ENCODE data around the gene RALGAPA2. TPM values are rescaled to one million over a fixed set of nuclear protein-coding genes. Genes with fewer than 3 reads are reported as not detected.

The RALGAPA2 gene
- total and polyA plus RNA-seq, 2 donors from 2014 or later, result 5.9 to 66.7 TPM

- Histone ChIP-seq H3K27me3 (ENCODE audit: control insufficient read depth, insufficient read depth, low read length) (no peaks in the 10 kb centered on the region), H3K9ac (ENCODE audit: low read length in 3 of 3) (no peak overlapping the region), H3K4me1 (ENCODE audit: control insufficient read depth in 2 of 3, insufficient read depth in 2 of 3, low read depth in 1 of 3, low read length in 3 of 3) (no peaks in the 10 kb centered on the region), H3K9me3 (ENCODE audit: control insufficient read depth in 2 of 3, insufficient read depth in 1 of 3, low read length in 3 of 3) (no peaks in the 10 kb centered on the region), H3K36me3 (ENCODE audit: control insufficient read depth in 2 of 3, insufficient read depth in 3 of 3, low read length in 3 of 3) (peaks cover 0 to 3% (median 0%) of the 10 kb centered on the region in 3 donors), H3K4me3 (ENCODE audit: low read length in 3 of 3) (no peak overlapping the region), H3K27ac (ENCODE audit: low read depth in 2 of 2, low read length in 2 of 2) (no peak overlapping the region)
- FAIRE-seq (no peak), DNase-seq (peak; percentile 64 to 88 (median 71))
- TF ChIP-seq CTCF (IDR thresholded peaks at IDR 0.05; ENCODE audit: borderline replicate concordance, extremely low read depth, insufficient read depth), result no peak
- intact Hi-C loops (cut with DNase I), result no loop called here
These were observed 260.2 kb downstream of the RALGAPA2 start for GRCh38 chr20:20452254-20452676.

- FAIRE-seq (no peak), DNase-seq (no peak)
- no peak overlapping the region for H3K27ac ChIP-seq (ENCODE audit: low read depth in 2 of 2, low read length in 2 of 2)
- H3K9ac ChIP-seq (ENCODE audit: low read length in 3 of 3), result no peak overlapping the region
- intact Hi-C loops (cut with DNase I), result no loop called here
- no peaks in the 10 kb centered on the region for H3K27me3 ChIP-seq (ENCODE audit: control insufficient read depth, insufficient read depth, low read length)
- no peak for TF ChIP-seq CTCF (IDR thresholded peaks at IDR 0.05; ENCODE audit: borderline replicate concordance, extremely low read depth, insufficient read depth)
- H3K36me3 ChIP-seq (ENCODE audit: control insufficient read depth in 2 of 3, insufficient read depth in 3 of 3, low read length in 3 of 3), result no peaks in the 10 kb centered on the region
- no peaks in the 10 kb centered on the region for H3K9me3 ChIP-seq (ENCODE audit: control insufficient read depth in 2 of 3, insufficient read depth in 1 of 3, low read length in 3 of 3)
- H3K4me3 ChIP-seq (ENCODE audit: low read length in 3 of 3), result no peak overlapping the region
- no peaks in the 10 kb centered on the region for H3K4me1 ChIP-seq (ENCODE audit: control insufficient read depth in 2 of 3, insufficient read depth in 2 of 3, low read depth in 1 of 3, low read length in 3 of 3)
These were observed 261.9 kb downstream of the RALGAPA2 start for GRCh38 chr20:20450521-20450920.

GRCh38 chr20:20448881-20449280 is 263.6 kb downstream of the RALGAPA2 start:
- Histone ChIP-seq H3K27me3 (ENCODE audit: control insufficient read depth, insufficient read depth, low read length) (no peaks in the 10 kb centered on the region), H3K4me1 (ENCODE audit: control insufficient read depth in 2 of 3, insufficient read depth in 2 of 3, low read depth in 1 of 3, low read length in 3 of 3) (no peaks in the 10 kb centered on the region), H3K27ac (ENCODE audit: low read depth in 2 of 2, low read length in 2 of 2) (no peak overlapping the region), H3K9me3 (ENCODE audit: control insufficient read depth in 2 of 3, insufficient read depth in 1 of 3, low read length in 3 of 3) (no peaks in the 10 kb centered on the region), H3K4me3 (ENCODE audit: low read length in 3 of 3) (no peak overlapping the region), H3K9ac (ENCODE audit: low read length in 3 of 3) (no peak overlapping the region), H3K36me3 (ENCODE audit: control insufficient read depth in 2 of 3, insufficient read depth in 3 of 3, low read length in 3 of 3) (no peaks in the 10 kb centered on the region)
- FAIRE-seq (no peak), DNase-seq (no peak)
- no peak for TF ChIP-seq CTCF (IDR thresholded peaks at IDR 0.05; ENCODE audit: borderline replicate concordance, extremely low read depth, insufficient read depth)
- intact Hi-C loops (cut with DNase I), result no loop called here

GRCh38 chr20:20447196-20447595 is 265.2 kb downstream of the RALGAPA2 start:
- Histone ChIP-seq H3K27me3 (ENCODE audit: control insufficient read depth, insufficient read depth, low read length) (no peaks in the 10 kb centered on the region), H3K36me3 (ENCODE audit: control insufficient read depth in 2 of 3, insufficient read depth in 3 of 3, low read length in 3 of 3) (no peaks in the 10 kb centered on the region), H3K27ac (ENCODE audit: low read depth in 2 of 2, low read length in 2 of 2) (no peak overlapping the region), H3K4me1 (ENCODE audit: control insufficient read depth in 2 of 3, insufficient read depth in 2 of 3, low read depth in 1 of 3, low read length in 3 of 3) (no peaks in the 10 kb centered on the region), H3K9ac (ENCODE audit: low read length in 3 of 3) (no peak overlapping the region), H3K4me3 (ENCODE audit: low read length in 3 of 3) (no peak overlapping the region), H3K9me3 (ENCODE audit: control insufficient read depth in 2 of 3, insufficient read depth in 1 of 3, low read length in 3 of 3) (no peaks in the 10 kb centered on the region)
- TF ChIP-seq CTCF (IDR thresholded peaks at IDR 0.05; ENCODE audit: borderline replicate concordance, extremely low read depth, insufficient read depth), result no peak
- DNase-seq (peak in 1 of 5 donors; percentile 22), FAIRE-seq (no peak)
- intact Hi-C loops (cut with DNase I), result no loop called here

Data from kidney (tissue), 14 donors.